Esophagus (tissue), 2 donors: Measurements from ENCODE around the gene CCDC50. TPM values are rescaled to one million over a fixed set of nuclear protein-coding genes. Genes with fewer than 3 reads are reported as not detected.

Experiments used
- H3K27ac ChIP-seq, 2 donors: one replicate each; pipeline ENCODE4 v1.5.1; 2013; ENCODE audit warnings: low read depth in 2 of 2, mild to moderate bottlenecking in 2 of 2, inconsistent platforms in 1 of 2, low read length in 1 of 2, moderate library complexity in 1 of 2
- H3K27me3 ChIP-seq, 2 donors: one replicate each; pipeline ENCODE4 v1.6.1; 2013; ENCODE audit warnings: low read length in 2 of 2, control low read depth in 1 of 2, mild to moderate bottlenecking in 1 of 2; ENCODE audit not compliant: insufficient read depth in 2 of 2, control insufficient read depth in 1 of 2
- H3K36me3 ChIP-seq, 2 donors: one replicate each; pipeline ENCODE4 v1.6.1; 2013; ENCODE audit warnings: low read length in 1 of 2; ENCODE audit not compliant: control insufficient read depth in 2 of 2, insufficient read depth in 2 of 2
- H3K4me1 ChIP-seq, 2 donors: one replicate each; pipeline ENCODE4 v1.6.1; 2013; ENCODE audit warnings: low read length in 1 of 2; ENCODE audit not compliant: control insufficient read depth in 2 of 2, insufficient read depth in 2 of 2
- H3K4me3 ChIP-seq, 2 donors: one replicate each; pipeline ENCODE4 v1.5.1; 2013; ENCODE audit warnings: low read length in 2 of 2, mild to moderate bottlenecking in 2 of 2, low read depth in 1 of 2, moderate library complexity in 1 of 2
- H3K9me3 ChIP-seq, 2 donors: one replicate each; pipeline ENCODE4 v1.6.1; 2013; ENCODE audit warnings: mild to moderate bottlenecking in 2 of 2, low read depth in 1 of 2, low read length in 1 of 2, moderate library complexity in 1 of 2; ENCODE audit not compliant: control insufficient read depth in 2 of 2, insufficient read depth in 1 of 2
- WGBS, 2 donors: extraction: QIAGEN DNeasy Blood & Tissue Kit; methylation state at CpG; one replicate each; pipeline ENCODE4 v1.1.7; 2013; 5-methylcytosine and 5-hydroxymethylcytosine counted together
- polyA plus RNA-seq, 2 donors: library from polyadenylated mRNA; stranded (reverse); fragments of 200-250 nt; gene quantifications; one replicate each; pipeline ENCODE4 v1.2.3, GENCODE V29; 2013
- donor health status: healthy with polysubstance abuse.
- donor health status: Bipolar disorder and iron deficiency.

Gene CCDC50
- polyA plus RNA-seq, 2 donors = 12.8 to 14.9 TPM

DNA sequence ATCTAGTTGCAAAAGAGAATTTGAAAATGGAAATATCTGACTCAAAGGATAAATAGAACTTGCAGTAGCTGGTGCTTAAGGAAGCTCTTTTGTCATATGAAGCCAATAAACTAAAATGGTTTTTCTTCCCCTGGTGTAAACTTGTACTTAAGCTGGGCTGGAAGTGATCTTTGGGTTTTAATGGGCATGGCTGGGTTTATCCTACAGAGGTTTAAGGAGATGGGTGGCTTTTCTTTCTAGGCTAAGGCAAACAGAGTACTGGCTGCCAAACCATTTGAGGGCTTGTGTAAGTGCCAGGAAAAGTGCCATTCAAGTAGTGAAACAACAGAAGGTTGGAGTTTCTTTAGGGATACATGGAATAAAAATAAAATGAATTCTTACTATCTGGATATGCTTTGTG lies 13.2 kb downstream of the CCDC50 start:
- H3K4me1 ChIP-seq = no peaks in the 10 kb centered on the region
- H3K27ac ChIP-seq = no peak overlapping the region
- no peaks in the 10 kb centered on the region for H3K27me3 ChIP-seq
- no peaks in the 10 kb centered on the region for H3K36me3 ChIP-seq
- no peaks in the 10 kb centered on the region for H3K9me3 ChIP-seq
- no peak overlapping the region for H3K4me3 ChIP-seq

DNA sequence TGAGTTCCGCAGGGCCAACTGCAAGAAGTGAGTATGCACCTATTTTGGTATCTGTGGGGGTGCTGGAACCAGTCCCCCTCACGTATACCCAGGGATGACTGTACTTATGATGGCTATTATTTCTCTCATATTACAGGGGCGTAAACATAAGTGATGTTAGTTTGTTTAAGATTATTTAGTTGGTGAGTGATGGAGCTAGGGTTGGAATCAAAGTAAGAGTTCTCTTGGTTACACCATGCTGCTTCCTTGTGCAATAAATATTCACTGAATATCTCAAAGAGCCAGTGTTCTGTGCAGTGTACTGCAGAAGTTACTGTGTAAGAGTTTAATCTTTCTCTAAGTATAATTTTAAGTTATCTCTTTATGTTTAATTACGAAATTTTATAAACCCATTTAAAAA lies 13.9 kb downstream of the CCDC50 start:
- Histone ChIP-seq H3K4me3 (no peak overlapping the region), H3K27me3 (no peaks in the 10 kb centered on the region), H3K27ac (no peak overlapping the region), H3K36me3 (no peaks in the 10 kb centered on the region), H3K4me1 (no peaks in the 10 kb centered on the region), H3K9me3 (no peaks in the 10 kb centered on the region)
- WGBS, 2 donors = 73 to 82% methylated on average over 4 of the region's 4 CpGs

GRCh38 chr3:191343913-191344312 lies 14.7 kb downstream of the CCDC50 start:
- no peaks in the 10 kb centered on the region for H3K27me3 ChIP-seq
- no peaks in the 10 kb centered on the region for H3K9me3 ChIP-seq
- no peak overlapping the region for H3K27ac ChIP-seq
- no peaks in the 10 kb centered on the region for H3K36me3 ChIP-seq
- 91% methylated on average over 5 of the region's 5 CpGs for WGBS, 2 donors
- no peaks in the 10 kb centered on the region for H3K4me1 ChIP-seq
- no peak overlapping the region for H3K4me3 ChIP-seq

DNA sequence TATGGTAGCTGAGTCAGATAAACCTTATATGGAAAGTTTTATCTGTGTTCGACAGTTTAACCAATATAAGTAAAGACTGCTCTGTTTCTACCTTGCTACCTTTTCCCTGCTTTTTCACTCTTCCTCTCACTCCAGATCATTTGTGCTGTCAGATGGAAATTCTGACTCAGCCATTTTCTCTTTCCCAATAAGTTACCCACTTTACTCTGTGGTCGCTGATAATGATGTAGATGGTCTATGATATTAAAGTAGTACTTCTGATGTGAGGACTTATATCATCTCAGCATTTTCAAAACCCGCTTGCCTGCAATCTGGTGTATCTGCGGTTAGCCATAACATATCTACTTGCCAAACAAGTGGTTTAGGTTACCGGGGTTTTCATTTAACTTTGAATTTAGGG lies 16.1 kb downstream of the CCDC50 start:
- Histone ChIP-seq H3K36me3 (no peaks in the 10 kb centered on the region), H3K4me3 (no peak overlapping the region), H3K4me1 (no peaks in the 10 kb centered on the region), H3K27me3 (no peaks in the 10 kb centered on the region), H3K9me3 (no peaks in the 10 kb centered on the region), H3K27ac (no peak overlapping the region)
- WGBS, 2 donors = 79 to 81% methylated on average over 5 of the region's 5 CpGs

DNA sequence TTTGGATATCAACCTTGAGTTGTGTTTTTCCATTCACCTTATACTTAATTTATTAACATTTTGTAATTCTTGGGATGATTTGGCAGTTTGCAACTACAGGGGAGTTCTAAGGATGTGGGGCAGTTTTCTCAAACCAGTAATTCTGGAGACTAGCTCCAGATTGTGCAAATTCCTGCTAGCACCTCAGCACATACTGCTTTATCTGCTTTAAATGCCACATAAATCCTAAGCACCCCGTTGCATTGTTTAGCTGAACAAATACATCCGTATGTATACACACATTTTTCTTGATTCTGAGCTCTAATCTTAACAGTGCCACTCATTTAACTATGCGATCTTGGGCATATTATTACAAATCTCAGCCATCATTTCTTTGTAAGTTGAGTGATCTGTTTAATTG lies 18.0 kb downstream of the CCDC50 start:
- Histone ChIP-seq H3K27ac (no peak overlapping the region), H3K27me3 (no peaks in the 10 kb centered on the region), H3K36me3 (no peaks in the 10 kb centered on the region), H3K4me1 (no peaks in the 10 kb centered on the region), H3K4me3 (no peak overlapping the region), H3K9me3 (no peaks in the 10 kb centered on the region)
- WGBS, 2 donors = 55 to 63% methylated on average over 3 of the region's 3 CpGs

- H3K27ac ChIP-seq = no peak overlapping the region
- no peaks in the 10 kb centered on the region for H3K36me3 ChIP-seq
- no peak overlapping the region for H3K4me3 ChIP-seq
- 92 to 93% methylated on average over 1 of the region's 1 CpG for WGBS, 2 donors
- no peaks in the 10 kb centered on the region for H3K27me3 ChIP-seq
- H3K9me3 ChIP-seq = no peaks in the 10 kb centered on the region
- H3K4me1 ChIP-seq = no peaks in the 10 kb centered on the region
Measured at GRCh38 chr3:191348098-191348497, 18.9 kb downstream of the CCDC50 start.

GRCh38 chr3:191350396-191351090 lies 21.3 kb downstream of the CCDC50 start:
- Histone ChIP-seq H3K4me3 (no peak overlapping the region), H3K9me3 (no peaks in the 10 kb centered on the region), H3K4me1 (no peaks in the 10 kb centered on the region), H3K27me3 (no peaks in the 10 kb centered on the region), H3K36me3 (no peaks in the 10 kb centered on the region), H3K27ac (no peak overlapping the region)
- WGBS, 2 donors = 60 to 62% methylated on average over 5 of the region's 5 CpGs

DNA sequence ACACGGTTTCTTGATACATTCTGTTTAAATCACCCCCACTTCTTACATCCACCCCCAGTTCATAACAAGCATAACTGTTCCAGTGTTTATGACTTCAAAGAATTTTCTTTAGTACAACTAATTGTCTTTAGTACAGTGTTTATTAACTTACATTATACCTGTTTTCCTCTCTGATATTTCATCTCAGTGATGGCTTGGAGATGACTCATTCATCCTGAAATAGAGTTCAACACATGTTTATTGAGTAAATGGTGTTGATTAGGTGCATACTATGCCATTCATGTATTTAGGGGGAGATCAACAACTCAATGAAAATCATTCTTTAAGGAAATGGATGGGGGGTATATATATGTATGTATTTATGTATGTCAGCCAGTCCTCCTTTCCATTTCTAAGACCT lies 22.8 kb downstream of the CCDC50 start:
- H3K4me1 ChIP-seq = no peaks in the 10 kb centered on the region
- no peak overlapping the region for H3K4me3 ChIP-seq
- 76 to 83% methylated on average over 1 of the region's 1 CpG for WGBS, 2 donors
- no peaks in the 10 kb centered on the region for H3K36me3 ChIP-seq
- no peaks in the 10 kb centered on the region for H3K9me3 ChIP-seq
- no peak overlapping the region for H3K27ac ChIP-seq
- no peaks in the 10 kb centered on the region for H3K27me3 ChIP-seq

- 65 to 79% methylated on average over 7 of the region's 7 CpGs for WGBS, 2 donors
- Histone ChIP-seq H3K36me3 (peaks cover 0 to 3% of the 10 kb centered on the region in 2 donors), H3K27me3 (no peaks in the 10 kb centered on the region), H3K9me3 (no peaks in the 10 kb centered on the region), H3K4me1 (no peaks in the 10 kb centered on the region), H3K27ac (no peak overlapping the region), H3K4me3 (no peak overlapping the region)
Measured at GRCh38 chr3:191353022-191353777, 24.0 kb downstream of the CCDC50 start.

DNA sequence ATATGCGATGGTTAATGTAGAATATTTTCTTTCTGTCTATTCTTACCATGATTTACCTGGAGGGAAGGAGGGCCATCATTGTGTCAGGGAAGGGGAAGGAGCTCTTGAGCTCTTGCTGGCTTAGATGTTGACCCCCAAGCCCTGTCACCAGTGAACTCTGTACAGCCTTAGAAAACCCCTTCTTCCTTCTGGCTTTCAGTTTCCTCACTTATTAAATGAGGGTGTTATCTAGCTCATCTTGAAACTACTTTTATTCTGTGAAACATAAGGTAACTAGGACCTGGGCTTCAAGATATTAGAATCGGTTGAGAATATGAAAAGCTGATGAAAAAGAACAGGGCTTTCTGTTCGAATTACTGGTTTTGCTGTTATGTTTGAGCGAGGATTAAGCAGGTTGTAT lies 26.2 kb downstream of the CCDC50 start:
- no peaks in the 10 kb centered on the region for H3K27me3 ChIP-seq
- no peaks in the 10 kb centered on the region for H3K4me1 ChIP-seq
- 80 to 89% methylated on average over 4 of the region's 4 CpGs for WGBS, 2 donors
- no peaks in the 10 kb centered on the region for H3K9me3 ChIP-seq
- H3K4me3 ChIP-seq = no peak overlapping the region
- peaks cover 0 to 3% of the 10 kb centered on the region in 2 donors for H3K36me3 ChIP-seq
- no peak overlapping the region for H3K27ac ChIP-seq
